Tibial artery (tissue), 4 donors: Measurements from ENCODE around the gene ABHD1.

ENCODE experiments used
- DNase-seq, 2 donors: peaks; one replicate each; pipeline ENCODE4 v3.0.0-alpha.2; 2019
- H3K27ac ChIP-seq, 2 donors: fragments of 200-600 bp; sonication (generic) in 1 of 2; 1 replicate in 1 of 2; 2 replicates in 1 of 2; pipeline ENCODE4 v1.5.1; 2018 to 2019; ENCODE audit warnings: mild to moderate bottlenecking in 1 of 2
- H3K27me3 ChIP-seq, 2 donors: fragments of 200-600 bp; sonication (generic) in 1 of 2; one replicate each; pipeline versions ENCODE4 v1.5.1 to v1.6.0; 2016 to 2019
- H3K36me3 ChIP-seq, 3 donors: fragments of 200-600 bp; sonication (generic) in 2 of 3; one replicate each; pipeline ENCODE4 v1.5.1; 2016 to 2019; ENCODE audit warnings: mild to moderate bottlenecking in 2 of 3
- H3K4me1 ChIP-seq, 4 donors: fragments of 200-600 bp; sonication (generic) in 2 of 4; 1 replicate in 3 of 4; 2 replicates in 1 of 4; pipeline ENCODE4 v1.5.1; 2016 to 2019
- H3K4me3 ChIP-seq, 2 donors: fragments of 200-600 bp; sonication (generic) in 1 of 2; 1 replicate in 1 of 2; 2 replicates in 1 of 2; pipeline ENCODE4 v1.5.1; 2018 to 2019; ENCODE audit warnings: mild to moderate bottlenecking in 2 of 2
- H3K9me3 ChIP-seq, 3 donors: fragments of 200-600 bp; sonication (generic) in 1 of 3; one replicate each; pipeline ENCODE4 v1.5.1; 2016 to 2019
- CTCF ChIP-seq, 2 experiments: fragments of 200-600 bp in 1 of 2; fragments of 450-650 bp in 1 of 2; IDR thresholded peaks; one replicate each; pipeline ENCODE4 v1.5.1; 2017 to 2019; ENCODE audit warnings: antibody characterized with exemption in 2 of 2, mild to moderate bottlenecking in 1 of 2, moderate library complexity in 1 of 2
- intact Hi-C: fragments of 100-400 bp; cut with DNase I; formaldehyde crosslinking; loops from one replicate; pipeline ENCODE4 v1.15.0; 2023; ENCODE audit warnings: low total_unique reads

Gene ABHD1

GRCh38 chr2:27097341-27097740, 26.3 kb upstream of the ABHD1 start:
- Histone ChIP-seq H3K27ac (no peak overlapping the region), H3K36me3 (peaks cover 0 to 29% (median 0%) of the 10 kb centered on the region in 3 donors), H3K27me3 (peaks cover 0 to 3% of the 10 kb centered on the region in 2 donors), H3K4me1 (peaks cover 0 to 8% (median 4%) of the 10 kb centered on the region in 4 donors), H3K9me3 (no peaks in the 10 kb centered on the region), H3K4me3 (no peak overlapping the region)
- DNase-seq: no peak
- no peak for TF ChIP-seq CTCF (IDR thresholded peaks at IDR 0.05)
- intact Hi-C loops: loop anchor here (5.0 kb wide), 1 partner anchor 95 kb away; no protein-coding TSS in a partner anchor

GRCh38 chr2:27099334-27099955, 24.2 kb upstream of the ABHD1 start:
- Histone ChIP-seq H3K4me3 (no peak overlapping the region), H3K9me3 (no peaks in the 10 kb centered on the region), H3K27ac (no peak overlapping the region), H3K4me1 (peaks cover 0 to 8% (median 4%) of the 10 kb centered on the region in 4 donors), H3K27me3 (peaks cover 0 to 9% of the 10 kb centered on the region in 2 donors), H3K36me3 (peaks cover 0 to 18% (median 0%) of the 10 kb centered on the region in 3 donors)
- intact Hi-C loops: loop anchor here (2.0 to 5.0 kb wide), 2 partner anchors 93 to 181 kb away; no protein-coding TSS in a partner anchor
- no peak for DNase-seq
- TF ChIP-seq CTCF (IDR thresholded peaks at IDR 0.05): no peak

- no peaks in the 10 kb centered on the region for H3K9me3 ChIP-seq
- no peak overlapping the region for H3K4me3 ChIP-seq
- peaks cover 0 to 13% (median 0%) of the 10 kb centered on the region in 3 donors for H3K36me3 ChIP-seq
- no peak for TF ChIP-seq CTCF (IDR thresholded peaks at IDR 0.05)
- peaks cover 0 to 14% of the 10 kb centered on the region in 2 donors for H3K27me3 ChIP-seq
- no peak for DNase-seq
- H3K4me1 ChIP-seq: peaks cover 0 to 8% (median 4%) of the 10 kb centered on the region in 4 donors
- intact Hi-C loops: no loop called here
- H3K27ac ChIP-seq: no peak overlapping the region
Observed at GRCh38 chr2:27100036-27100435, 23.6 kb upstream of the ABHD1 start.

- intact Hi-C loops: no loop called here
- H3K27me3 ChIP-seq: peaks cover 0 to 25% of the 10 kb centered on the region in 2 donors
- no peak for DNase-seq
Observed at GRCh38 chr2:27102329-27102728, 21.3 kb upstream of the ABHD1 start.

GRCh38 chr2:27105981-27106380, 17.6 kb upstream of the ABHD1 start:
- H3K27ac ChIP-seq: no peak overlapping the region
- no peaks in the 10 kb centered on the region for H3K9me3 ChIP-seq
- no peaks in the 10 kb centered on the region for H3K36me3 ChIP-seq
- intact Hi-C loops: no loop called here
- no peak for TF ChIP-seq CTCF (IDR thresholded peaks at IDR 0.05)
- DNase-seq: no peak
- H3K4me1 ChIP-seq: no peaks in the 10 kb centered on the region
- H3K27me3 ChIP-seq: peaks cover 0 to 28% of the 10 kb centered on the region in 2 donors
- no peak overlapping the region for H3K4me3 ChIP-seq

More at GRCh38 chr2:27102329-27102728, 21.3 kb upstream of the ABHD1 start:
- H3K4me1 ChIP-seq: no peaks in the 10 kb centered on the region
- H3K36me3 ChIP-seq: peaks cover 0 to 13% (median 0%) of the 10 kb centered on the region in 3 donors
- H3K27ac ChIP-seq: no peak overlapping the region
- no peak overlapping the region for H3K4me3 ChIP-seq
- no peaks in the 10 kb centered on the region for H3K9me3 ChIP-seq
- TF ChIP-seq CTCF (IDR thresholded peaks at IDR 0.05): no peak
